GM12864 (cell line): Measurements from ENCODE around the gene CSF3.
"Not testable (repeated sequence)": the region's sequence is repeated elsewhere in the genome, so short reads cannot be mapped to it uniquely, and the experiment has no call there.

Experiments
- DNase-seq: peaks from one replicate; pipeline ENCODE4 v3.0.0-alpha.2; 2011; ENCODE audit warnings: low read depth
- H3K4me3 ChIP-seq: 2 replicates; pipeline ENCODE4 v1.5.1; 2011; ENCODE audit warnings: mild to moderate bottlenecking, low read depth, low read length, control low read depth
- CTCF ChIP-seq: IDR thresholded peaks from 2 replicates; pipeline ENCODE4 v1.5.1; 2011; ENCODE audit warnings: low read depth, mild to moderate bottlenecking, moderate library complexity, low read length, control low read depth, inconsistent platforms; ENCODE audit errors: missing control alignments

Gene CSF3

DNA sequence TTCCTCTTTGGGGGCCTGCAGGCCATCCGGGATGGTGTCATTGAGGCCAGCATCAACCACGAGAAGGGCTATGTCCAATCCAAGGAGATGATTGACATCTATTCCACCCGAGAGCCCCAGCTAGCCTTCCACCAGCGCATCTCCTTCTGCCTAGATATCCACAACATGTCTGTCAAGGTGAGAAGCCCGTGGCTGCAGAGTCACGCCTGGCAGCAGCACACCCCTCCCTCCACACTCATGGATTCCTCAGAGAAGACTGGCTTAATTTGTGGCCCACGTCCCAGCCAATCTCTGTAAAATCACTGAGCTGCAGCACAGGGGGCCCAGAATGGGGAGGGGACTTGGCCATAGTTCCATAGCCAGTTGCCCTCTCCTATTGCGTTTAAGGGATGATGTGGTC is 19.1 kb upstream of the CSF3 start:
- DNase-seq = no peak
- no peak for TF ChIP-seq CTCF

GRCh38 chr17:39996800-39997199 is 18.4 kb upstream of the CSF3 start:
- no peak for DNase-seq
- no peak overlapping the region for H3K4me3 ChIP-seq
- no peak for TF ChIP-seq CTCF

More for the DNA sequence above, 19.1 kb upstream of the CSF3 start:
- no peak overlapping the region for H3K4me3 ChIP-seq

DNA sequence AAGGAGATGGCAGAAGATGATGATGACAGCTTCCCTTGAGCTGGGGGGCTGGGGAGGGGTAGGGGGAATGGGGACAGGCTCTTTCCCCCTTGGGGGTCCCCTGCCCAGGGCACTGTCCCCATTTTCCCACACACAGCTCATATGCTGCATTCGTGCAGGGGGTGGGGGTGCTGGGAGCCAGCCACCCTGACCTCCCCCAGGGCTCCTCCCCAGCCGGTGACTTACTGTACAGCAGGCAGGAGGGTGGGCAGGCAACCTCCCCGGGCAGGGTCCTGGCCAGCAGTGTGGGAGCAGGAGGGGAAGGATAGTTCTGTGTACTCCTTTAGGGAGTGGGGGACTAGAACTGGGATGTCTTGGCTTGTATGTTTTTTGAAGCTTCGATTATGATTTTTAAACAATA is 17.7 kb upstream of the CSF3 start:
- no peak for TF ChIP-seq CTCF
- no peak overlapping the region for H3K4me3 ChIP-seq
- no peak for DNase-seq

DNA sequence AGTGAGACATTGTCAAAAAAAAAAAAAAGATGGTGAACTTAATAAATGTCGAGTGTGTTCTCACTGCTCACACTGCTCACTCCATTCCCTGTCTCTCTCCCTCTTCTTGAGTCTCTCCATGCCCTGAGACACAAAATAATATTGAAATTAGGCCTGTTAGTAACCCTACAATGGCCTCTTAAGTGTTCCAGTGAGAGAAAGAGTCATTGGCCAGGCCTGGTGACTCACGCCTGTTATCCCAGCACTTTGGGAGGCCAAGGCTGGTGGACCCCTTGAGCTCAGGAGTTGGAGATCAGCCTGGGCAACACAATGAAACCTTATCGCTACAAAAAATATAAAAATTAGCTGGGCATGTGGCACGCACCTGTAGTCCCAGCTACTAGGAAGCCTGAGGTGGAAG is 16.2 kb upstream of the CSF3 start:
- TF ChIP-seq CTCF = no peak
- DNase-seq = no peak
- no peak overlapping the region for H3K4me3 ChIP-seq

- TF ChIP-seq CTCF = no peak
- no peak for DNase-seq
- H3K4me3 ChIP-seq = no peak overlapping the region
Measured at GRCh38 chr17:40000161-40000560, 15.1 kb upstream of the CSF3 start.

GRCh38 chr17:40001335-40001734 is 13.9 kb upstream of the CSF3 start:
- H3K4me3 ChIP-seq, DNase-seq: not testable (repeated sequence)

DNA sequence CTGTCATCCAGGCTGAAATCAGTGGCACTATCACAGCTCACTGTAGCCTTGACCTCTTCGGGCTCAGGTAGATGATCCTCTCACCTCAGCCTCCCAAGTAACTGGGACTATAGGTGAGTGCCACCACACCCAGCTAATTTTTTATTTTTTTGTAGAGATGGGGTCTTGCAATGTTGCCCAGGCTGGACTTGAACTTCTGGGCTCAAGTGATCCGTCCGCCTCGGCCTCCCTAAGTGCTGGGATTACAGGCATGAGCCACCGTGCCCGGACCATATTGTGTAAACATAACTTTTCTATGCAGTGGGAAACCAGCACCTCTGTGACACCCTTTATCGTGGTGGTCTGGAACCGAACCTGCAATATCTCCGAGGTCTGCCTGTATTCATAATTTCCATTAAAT is 11.2 kb upstream of the CSF3 start:
- DNase-seq = no peak
- TF ChIP-seq CTCF = no peak

GRCh38 chr17:40004712-40005111 is 10.5 kb upstream of the CSF3 start:
- H3K4me3 ChIP-seq = no peak overlapping the region
- DNase-seq = no peak
- TF ChIP-seq CTCF = no peak

More for the DNA sequence above, 11.2 kb upstream of the CSF3 start:
- H3K4me3 ChIP-seq = no peak overlapping the region
